Esophagus squamous epithelium (tissue), 4 donors: Measurements from ENCODE around the gene HLA-DPB1.

Experiments
- CTCF ChIP-seq, 6 experiments: fragments of 450-650 bp in 4 of 6; fragments of 200-600 bp in 2 of 6; sonication (generic) in 2 of 6; IDR thresholded peaks; one replicate each; pipeline ENCODE4 v1.5.1; 2016 to 2019; ENCODE audit warnings: antibody characterized with exemption in 6 of 6, mild to moderate bottlenecking in 4 of 6, moderate library complexity in 4 of 6
- POLR2A ChIP-seq, 4 donors: fragments of 450-650 bp; IDR thresholded peaks; one replicate each; pipeline ENCODE4 v1.6.1; 2017; ENCODE audit warnings: antibody characterized with exemption in 4 of 4, mild to moderate bottlenecking in 4 of 4, moderate library complexity in 3 of 4

- TF ChIP-seq CTCF (IDR thresholded peaks at IDR 0.05) (no peak), POLR2A (IDR thresholded peaks at IDR 0.05) (no peak)
Measured at GRCh38 chr6:33104887-33105286, 29.1 kb downstream of the HLA-DPB1 start.
